HTERT RPE-1 (cell line): ENCODE results near the gene ATF1.
"Not testable (repeated sequence)": the region's sequence is repeated elsewhere in the genome, so short reads cannot be mapped to it uniquely, and the experiment has no call there.

ENCODE experiments used
- in situ Hi-C: fragments of 300-500 bp; cut with MboI; formaldehyde crosslinking; loops from 4 replicates; pipeline ENCODE4 v1.14.3; 2020; ENCODE audit warnings: low sequenced_read_pairs

The ATF1 gene

DNA sequence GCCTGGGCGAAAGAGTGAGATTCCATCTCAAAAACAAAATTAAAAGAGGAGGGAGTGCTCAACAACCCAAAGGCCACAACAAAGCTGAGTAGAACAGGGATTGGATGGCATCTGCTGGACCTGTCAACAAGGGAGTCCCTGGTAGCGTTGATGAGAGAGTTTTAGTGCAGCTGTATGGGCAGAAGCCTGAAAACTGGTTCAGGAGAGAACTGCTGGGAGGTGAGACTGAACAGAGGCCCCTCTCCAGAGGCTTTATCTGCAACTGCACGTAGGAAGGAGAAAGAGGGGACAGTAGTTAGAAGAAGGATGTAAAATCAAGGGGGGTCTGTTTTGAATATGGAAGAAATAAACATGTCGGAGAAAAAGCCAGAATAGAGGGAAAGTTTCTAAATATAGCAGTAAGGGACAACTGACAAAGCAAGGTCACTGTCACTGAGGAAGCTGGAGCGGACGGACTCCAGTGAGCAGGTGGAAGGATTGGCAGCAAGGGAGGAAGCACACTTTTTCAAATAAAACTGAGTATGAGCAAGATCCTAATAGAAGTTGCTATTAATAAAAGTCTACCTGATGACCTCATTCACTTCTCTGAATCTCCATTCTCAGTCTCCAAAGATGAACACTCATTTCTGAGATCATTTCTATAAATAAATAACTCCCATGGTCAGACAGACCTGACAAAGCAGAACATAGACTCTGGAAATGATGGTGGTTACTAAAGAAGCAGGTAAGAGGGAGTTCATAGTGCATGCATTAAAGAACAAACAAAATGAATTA lies 11.8 kb upstream of the ATF1 start:
- in situ Hi-C loops = no loop called here

DNA sequence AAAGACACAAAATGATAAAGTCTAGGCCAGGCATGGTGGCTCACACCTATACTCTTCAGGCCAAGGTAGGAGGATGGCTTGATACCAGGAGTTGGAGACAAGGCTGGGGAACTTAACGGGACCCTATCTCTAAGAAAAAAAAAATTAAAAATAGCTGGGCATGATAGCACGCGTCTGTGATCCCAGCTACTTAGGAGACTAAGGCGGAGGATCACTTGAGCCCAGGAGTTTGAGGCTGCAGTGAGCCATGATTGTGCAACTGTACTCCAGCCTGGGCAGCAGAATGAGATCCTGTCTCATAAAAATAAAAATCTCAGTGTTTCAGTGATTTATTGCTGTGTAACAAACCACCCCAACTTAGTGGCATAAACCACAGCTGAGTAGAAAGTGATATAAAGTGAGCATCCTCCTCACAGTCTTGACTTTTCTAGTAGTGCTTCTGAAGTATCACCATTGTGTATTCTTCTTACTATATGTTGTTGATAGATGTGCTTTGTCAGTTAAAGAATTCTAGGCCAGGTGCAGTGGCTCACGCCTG lies 10.6 kb upstream of the ATF1 start:
- in situ Hi-C loops = no loop called here

- in situ Hi-C loops = no loop called here
Observed at GRCh38 chr12:50764286-50765094, 589 bp downstream of the ATF1 start.

GRCh38 chr12:50765095-50765911 lies 1.4 kb downstream of the ATF1 start:
- in situ Hi-C loops = no loop called here

GRCh38 chr12:50768391-50768790 lies 4.5 kb downstream of the ATF1 start:
- in situ Hi-C loops = no loop called here

DNA sequence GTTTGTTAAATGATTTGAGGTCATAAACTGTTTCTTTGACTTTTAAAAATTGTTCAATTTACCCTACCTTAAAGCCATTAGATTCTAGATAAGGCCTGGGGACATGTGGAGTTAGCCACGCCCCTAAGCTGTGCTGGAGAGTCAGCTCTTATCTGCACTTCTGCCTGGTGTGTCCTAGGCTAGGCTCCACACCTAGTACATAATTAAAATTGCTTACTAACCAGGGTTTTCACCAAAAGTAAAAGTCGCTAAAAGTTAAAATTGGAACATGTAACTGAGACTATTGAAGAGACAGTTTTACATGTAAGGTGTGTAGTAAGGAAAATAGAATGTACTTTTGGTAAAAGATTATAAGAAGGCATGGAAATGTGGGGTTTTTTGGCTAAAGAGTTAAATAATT lies 4.9 kb downstream of the ATF1 start:
- in situ Hi-C loops = not testable (repeated sequence)

GRCh38 chr12:50771409-50771808 lies 7.5 kb downstream of the ATF1 start:
- in situ Hi-C loops = no loop called here

DNA sequence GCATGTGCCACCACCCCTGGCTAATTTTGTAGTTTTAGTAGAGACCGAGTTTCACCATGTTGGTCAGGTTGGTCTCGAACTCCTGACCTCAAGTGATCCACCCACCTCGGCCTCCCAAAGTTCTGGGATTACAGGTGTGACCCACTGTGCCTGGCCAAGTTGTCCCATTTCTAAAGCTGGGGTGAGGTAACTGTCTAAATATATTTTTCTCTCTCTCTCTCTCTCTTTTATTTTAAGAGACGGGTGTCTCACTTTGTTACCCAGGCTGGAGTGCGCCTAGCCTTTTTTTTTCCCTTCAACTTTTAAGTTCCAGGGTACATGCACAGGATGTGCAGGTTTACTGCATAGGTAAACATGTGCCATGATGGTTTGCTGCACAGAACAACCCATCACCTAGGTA lies 8.6 kb downstream of the ATF1 start:
- in situ Hi-C loops = no loop called here

DNA sequence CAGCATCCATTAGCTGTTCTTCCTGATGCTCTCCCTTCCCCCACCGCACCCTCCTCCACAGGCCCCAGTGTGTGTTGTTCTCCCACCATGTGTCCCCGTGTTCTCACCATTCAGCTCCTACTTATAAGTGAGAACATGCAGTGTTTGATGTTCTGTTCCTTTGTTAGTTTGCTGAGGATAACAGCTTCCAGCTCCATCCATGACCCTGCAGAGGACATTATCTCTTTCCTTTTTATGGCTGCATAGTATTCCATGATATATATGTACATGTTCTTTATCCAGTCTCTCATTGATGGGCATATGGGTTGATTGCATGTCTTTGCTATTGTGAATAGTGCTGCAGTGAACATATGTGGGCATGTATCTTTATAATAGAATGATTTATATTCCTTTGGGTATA lies 9.0 kb downstream of the ATF1 start:
- in situ Hi-C loops = no loop called here

- in situ Hi-C loops = no loop called here
Observed at GRCh38 chr12:50775251-50775650, 11.3 kb downstream of the ATF1 start.

DNA sequence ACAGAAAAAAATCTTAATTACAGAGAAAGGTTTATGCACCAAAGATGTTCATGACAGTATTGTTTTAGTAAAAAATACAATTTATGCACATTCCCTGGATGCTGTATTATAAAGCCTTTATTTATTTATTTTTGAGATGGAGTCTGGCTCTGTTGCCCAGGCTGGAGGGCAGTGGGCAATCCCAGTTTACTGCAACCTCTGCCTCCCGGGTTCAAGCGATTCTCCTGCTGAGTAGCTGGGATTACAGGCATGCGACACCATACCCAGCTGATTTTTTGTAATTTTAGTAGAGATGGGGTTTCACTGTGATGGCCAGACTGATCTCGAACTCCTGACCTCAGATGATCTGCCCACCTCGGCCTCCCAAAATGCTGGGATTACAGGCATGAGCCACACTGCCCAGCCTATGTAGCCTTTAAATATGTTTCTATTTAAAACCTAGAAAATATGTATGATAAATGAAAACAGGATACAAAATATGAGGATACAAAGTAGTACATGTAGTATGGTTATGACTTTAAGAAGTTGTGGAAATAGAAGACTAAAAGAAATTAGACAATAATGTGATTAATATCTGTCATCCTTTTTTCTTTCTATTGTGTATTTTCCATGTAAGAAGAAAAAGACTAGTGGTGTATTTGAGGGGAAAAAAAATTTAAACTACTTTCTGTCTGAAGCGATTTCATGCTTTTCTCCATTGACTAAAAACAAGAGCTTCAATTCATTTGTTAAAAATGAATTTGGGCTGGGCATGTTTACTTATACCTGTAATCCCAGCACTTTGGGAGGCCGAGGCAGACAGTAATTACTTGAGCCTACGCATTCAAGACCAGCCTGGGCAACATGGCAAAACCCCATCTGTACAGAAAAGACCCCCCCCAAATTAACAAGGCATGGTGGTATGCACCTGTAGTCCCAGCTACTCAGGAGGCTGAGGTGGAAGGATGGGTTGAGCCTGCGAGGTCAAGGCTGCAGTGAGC lies 13.1 kb downstream of the ATF1 start:
- in situ Hi-C loops = no loop called here

DNA sequence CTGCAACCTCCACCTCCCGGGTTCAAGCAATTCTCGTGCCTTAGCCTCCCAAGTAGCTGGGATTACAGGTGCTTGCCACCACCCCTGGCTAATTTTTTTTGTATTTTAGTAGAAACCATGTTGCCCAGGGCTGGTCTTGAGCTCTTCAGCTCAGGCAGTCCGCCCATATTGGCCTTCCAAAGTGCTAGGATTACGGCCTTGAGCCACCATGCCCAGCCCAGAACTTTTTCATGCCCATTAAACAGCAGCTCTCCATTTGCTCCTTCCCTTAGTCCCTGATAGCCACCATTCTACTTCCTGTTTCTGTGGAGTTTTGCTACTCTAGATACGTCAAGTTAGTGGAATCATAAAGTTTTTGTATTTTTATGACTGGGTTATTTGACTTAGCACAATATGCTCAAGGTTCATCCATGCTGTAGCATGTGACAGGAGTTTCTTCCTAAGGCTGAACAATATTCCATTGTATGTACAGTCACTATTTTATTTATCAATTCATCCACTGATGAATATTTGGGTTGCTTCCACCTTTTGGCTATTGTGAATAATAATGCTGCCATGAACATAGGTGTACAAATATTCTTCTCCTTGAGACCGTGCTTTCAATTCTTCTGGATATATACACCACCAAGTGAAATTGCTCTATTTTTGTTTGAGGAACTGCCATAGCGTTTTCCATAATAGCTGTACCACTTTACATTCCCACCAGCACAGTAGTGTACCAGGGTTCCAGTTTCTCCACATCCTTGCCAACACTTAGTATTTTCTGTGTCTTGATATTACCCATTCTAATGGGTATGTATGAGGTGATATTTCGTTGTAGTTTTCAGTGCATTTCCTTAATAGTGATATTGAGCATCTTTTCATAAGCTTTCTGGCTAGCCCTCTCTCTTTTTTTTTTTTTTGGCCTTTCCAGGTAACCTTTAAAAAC lies 15.0 kb downstream of the ATF1 start:
- in situ Hi-C loops = no loop called here

GRCh38 chr12:50780013-50780412 lies 16.1 kb downstream of the ATF1 start:
- in situ Hi-C loops = no loop called here

DNA sequence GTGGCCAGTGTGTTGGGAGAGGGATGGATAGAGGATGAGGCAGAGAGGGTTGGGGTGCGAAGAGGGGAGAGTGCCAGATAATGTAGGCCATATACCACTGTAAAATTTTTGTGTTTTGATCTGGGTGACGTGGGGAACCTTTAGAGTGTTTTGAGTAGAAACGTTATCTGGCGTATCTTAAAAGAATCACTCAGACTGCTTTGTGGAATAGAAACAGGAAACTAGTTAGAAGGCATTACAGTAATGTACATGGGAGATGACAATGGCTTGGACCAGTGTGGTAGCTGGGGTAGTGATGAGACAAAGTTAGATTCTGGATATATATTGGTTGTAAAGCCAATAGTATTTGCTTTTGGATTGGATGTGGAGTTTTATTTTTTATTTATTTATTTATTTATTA lies 20.6 kb downstream of the ATF1 start:
- in situ Hi-C loops = no loop called here

DNA sequence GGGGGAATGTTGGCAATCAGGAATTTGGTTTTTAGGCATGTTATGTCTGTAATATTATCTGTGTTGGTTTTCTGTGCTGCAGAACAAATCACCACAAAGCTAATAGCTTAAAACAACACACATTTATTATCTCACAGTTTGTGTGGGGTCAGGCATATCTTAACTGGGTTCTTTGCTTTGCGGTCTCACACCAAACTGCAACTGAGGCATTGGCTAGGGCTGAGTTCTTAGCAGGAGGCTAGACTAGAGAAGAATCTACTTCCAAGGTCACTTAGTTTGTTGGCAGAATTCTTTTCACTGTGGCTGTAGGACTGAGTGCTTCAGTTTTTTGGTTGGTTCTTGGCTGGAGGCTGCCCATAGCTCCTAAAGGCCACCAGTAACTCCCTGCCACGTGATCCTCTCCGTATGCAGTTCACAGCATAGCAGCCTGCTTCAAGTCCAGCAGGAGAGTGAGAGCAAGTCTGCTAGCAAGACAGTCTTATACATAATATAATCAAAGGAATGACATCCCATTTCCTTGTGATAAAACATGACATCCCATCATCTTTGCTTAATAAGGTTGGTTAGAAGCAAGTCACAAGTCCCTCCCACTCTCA lies 21.6 kb downstream of the ATF1 start:
- in situ Hi-C loops = no loop called here

DNA sequence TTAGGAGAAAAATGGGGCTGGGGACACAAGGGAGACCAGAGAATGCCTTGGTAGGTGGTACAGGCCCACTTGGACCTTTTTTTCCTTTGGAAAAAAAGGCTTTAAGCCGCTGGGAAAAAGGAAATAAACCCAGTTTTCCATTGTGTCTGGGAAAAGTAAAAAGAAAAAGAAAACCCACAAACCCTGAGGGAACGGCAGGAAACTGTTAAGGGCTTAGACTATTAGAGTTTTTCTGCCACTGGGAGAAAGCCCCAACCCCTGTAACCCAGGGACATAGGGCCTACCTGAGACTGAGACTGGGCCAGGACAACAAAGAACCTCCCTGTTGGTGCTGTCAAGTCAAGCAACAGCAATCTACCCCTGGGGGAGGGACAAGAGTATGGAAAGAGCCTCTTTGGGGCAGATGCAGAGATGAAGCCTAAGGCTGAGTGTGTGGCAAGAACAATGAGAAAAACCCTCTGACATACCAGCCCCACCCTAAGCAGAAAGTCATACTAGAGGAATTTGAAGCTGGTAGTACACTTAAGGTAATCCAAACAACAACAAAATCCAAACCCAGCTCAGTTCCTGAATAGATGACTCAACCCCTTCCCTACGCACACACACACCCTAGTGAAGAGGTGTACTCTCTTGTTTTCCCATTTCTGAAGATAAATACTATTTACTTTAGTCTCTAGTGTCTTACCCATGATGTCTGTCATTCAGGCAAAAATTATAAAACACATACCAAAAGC lies 22.8 kb downstream of the ATF1 start:
- in situ Hi-C loops = no loop called here

- in situ Hi-C loops = no loop called here
Observed at GRCh38 chr12:50787618-50788017, 23.7 kb downstream of the ATF1 start.

DNA sequence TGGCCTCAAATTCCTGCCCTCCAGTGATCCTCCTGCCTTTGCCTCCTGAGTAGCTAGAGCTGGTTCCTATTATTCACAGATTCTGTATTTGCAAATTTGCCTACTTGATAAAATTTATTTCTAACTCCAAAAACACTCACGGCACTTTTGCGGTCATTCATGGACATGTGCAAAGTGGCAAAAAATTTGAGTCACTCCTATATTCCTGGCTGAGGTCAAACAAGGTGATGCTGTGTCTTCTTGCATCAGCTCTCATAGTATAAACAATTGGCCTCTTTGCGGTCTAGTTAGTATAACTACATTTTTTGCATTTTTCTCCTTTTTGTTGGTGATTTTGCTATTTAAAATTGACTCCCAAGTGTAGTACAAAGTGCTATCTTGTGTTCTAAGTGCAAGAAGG lies 24.7 kb downstream of the ATF1 start:
- in situ Hi-C loops = no loop called here
